Ascending aorta (tissue), 2 donors: ENCODE results near the gene C16orf95. TPM values are rescaled to one million over a fixed set of nuclear protein-coding genes. Genes with fewer than 3 reads are reported as not detected.

Experiments used
- DNase-seq, 2 donors: peaks; one replicate each; pipeline ENCODE4 v3.0.0-alpha.2; 2019; ENCODE audit warnings: low spot score in 2 of 2
- H3K27ac ChIP-seq, 2 donors: fragments of 200-600 bp; sonication (generic); one replicate each; pipeline ENCODE4 v1.5.1; 2016 to 2017; ENCODE audit warnings: mild to moderate bottlenecking in 1 of 2
- H3K27me3 ChIP-seq: fragments of 200-600 bp; sonication (generic); one replicate; pipeline ENCODE4 v1.5.1; 2017
- H3K36me3 ChIP-seq, 2 donors: fragments of 200-600 bp; sonication (generic); one replicate each; pipeline ENCODE4 v1.5.1; 2016
- H3K4me1 ChIP-seq, 2 donors: fragments of 200-600 bp; sonication (generic); one replicate each; pipeline ENCODE4 v1.5.1; 2016 to 2017; ENCODE audit warnings: mild to moderate bottlenecking in 1 of 2
- H3K4me3 ChIP-seq, 2 donors: fragments of 200-600 bp; sonication (generic); one replicate each; pipeline ENCODE4 v1.5.1; 2016 to 2017; ENCODE audit warnings: mild to moderate bottlenecking in 1 of 2
- H3K9me3 ChIP-seq, 2 donors: fragments of 200-600 bp; sonication (generic); one replicate each; pipeline ENCODE4 v1.5.1; 2016
- CTCF ChIP-seq, 3 experiments: fragments of 200-600 bp in 2 of 3; fragments of 450-650 bp in 1 of 3; sonication (generic) in 2 of 3; IDR thresholded peaks; one replicate each; pipeline ENCODE4 v1.5.1; 2016 to 2019; ENCODE audit warnings: antibody characterized with exemption in 3 of 3, mild to moderate bottlenecking in 1 of 3, moderate library complexity in 1 of 3
- intact Hi-C: fragments of 100-400 bp; cut with DNase I; formaldehyde crosslinking; loops from one replicate; pipeline ENCODE4 v1.15.1; 2023
- total RNA-seq: library from RNA; depleted of rRNA; stranded (reverse); fragments of >200 nt; gene quantifications from one replicate; pipeline ENCODE4 v1.1.0, GENCODE V29; 2016

C16orf95 gene
- total RNA-seq, 1 donor from 2014 or later: not detected

- H3K27ac ChIP-seq: no peak overlapping the region
- intact Hi-C loops: no loop called here
- H3K4me1 ChIP-seq: peaks cover 6% of the 10 kb centered on the region in 2 donors
- TF ChIP-seq CTCF (IDR thresholded peaks at IDR 0.05): no peak
- H3K36me3 ChIP-seq: no peaks in the 10 kb centered on the region
- no peaks in the 10 kb centered on the region for H3K9me3 ChIP-seq
- no peak overlapping the region for H3K4me3 ChIP-seq
- H3K27me3 ChIP-seq: no peaks in the 10 kb centered on the region
- DNase-seq: peak in 1 of 2 donors; percentile 53
Observed at GRCh38 chr16:87314990-87315420, 2.2 kb downstream of the C16orf95 start.

- Histone ChIP-seq H3K4me1 (no peaks in the 10 kb centered on the region), H3K4me3 (no peak overlapping the region), H3K27me3 (no peaks in the 10 kb centered on the region), H3K36me3 (no peaks in the 10 kb centered on the region), H3K27ac (no peak overlapping the region), H3K9me3 (no peaks in the 10 kb centered on the region)
- no peak for TF ChIP-seq CTCF (IDR thresholded peaks at IDR 0.05)
- intact Hi-C loops: no loop called here
- no peak for DNase-seq
Observed at GRCh38 chr16:87312008-87312407, 5.2 kb downstream of the C16orf95 start.

GRCh38 chr16:87311387-87311786, 5.8 kb downstream of the C16orf95 start:
- intact Hi-C loops: no loop called here
- no peak for TF ChIP-seq CTCF (IDR thresholded peaks at IDR 0.05)
- no peaks in the 10 kb centered on the region for H3K27me3 ChIP-seq
- H3K9me3 ChIP-seq: no peaks in the 10 kb centered on the region
- no peak overlapping the region for H3K4me3 ChIP-seq
- no peak overlapping the region for H3K27ac ChIP-seq
- no peaks in the 10 kb centered on the region for H3K36me3 ChIP-seq
- no peaks in the 10 kb centered on the region for H3K4me1 ChIP-seq
- DNase-seq: no peak

GRCh38 chr16:87310610-87311009, 6.6 kb downstream of the C16orf95 start:
- no peak for DNase-seq
- Histone ChIP-seq H3K27ac (no peak overlapping the region), H3K4me3 (no peak overlapping the region), H3K9me3 (no peaks in the 10 kb centered on the region), H3K27me3 (no peaks in the 10 kb centered on the region), H3K36me3 (no peaks in the 10 kb centered on the region), H3K4me1 (no peaks in the 10 kb centered on the region)
- TF ChIP-seq CTCF (IDR thresholded peaks at IDR 0.05): no peak
- intact Hi-C loops: no loop called here

- TF ChIP-seq CTCF (IDR thresholded peaks at IDR 0.05): no peak
- no peaks in the 10 kb centered on the region for H3K4me1 ChIP-seq
- H3K36me3 ChIP-seq: no peaks in the 10 kb centered on the region
- no peak for DNase-seq
- no peak overlapping the region for H3K27ac ChIP-seq
- no peak overlapping the region for H3K4me3 ChIP-seq
- H3K27me3 ChIP-seq: no peaks in the 10 kb centered on the region
- intact Hi-C loops: no loop called here
- H3K9me3 ChIP-seq: no peaks in the 10 kb centered on the region
Observed at GRCh38 chr16:87309620-87310525, 7.3 kb downstream of the C16orf95 start.
